HL-60 (cell line): Measurements from ENCODE around the gene RPL35A.

Experiments
- POLR2AphosphoS5 ChIP-seq: IDR thresholded peaks from 2 replicates; pipeline ENCODE4 v1.6.1; 2012; ENCODE audit warnings: low read depth
- TF ChIP-seq, protein P1 (sequence below): IDR thresholded peaks from one replicate; pipeline ENCODE4 v1.5.1; 2011; ENCODE audit warnings: low read length, control low read depth, inconsistent platforms; ENCODE audit not compliant: insufficient read depth

DNA sequence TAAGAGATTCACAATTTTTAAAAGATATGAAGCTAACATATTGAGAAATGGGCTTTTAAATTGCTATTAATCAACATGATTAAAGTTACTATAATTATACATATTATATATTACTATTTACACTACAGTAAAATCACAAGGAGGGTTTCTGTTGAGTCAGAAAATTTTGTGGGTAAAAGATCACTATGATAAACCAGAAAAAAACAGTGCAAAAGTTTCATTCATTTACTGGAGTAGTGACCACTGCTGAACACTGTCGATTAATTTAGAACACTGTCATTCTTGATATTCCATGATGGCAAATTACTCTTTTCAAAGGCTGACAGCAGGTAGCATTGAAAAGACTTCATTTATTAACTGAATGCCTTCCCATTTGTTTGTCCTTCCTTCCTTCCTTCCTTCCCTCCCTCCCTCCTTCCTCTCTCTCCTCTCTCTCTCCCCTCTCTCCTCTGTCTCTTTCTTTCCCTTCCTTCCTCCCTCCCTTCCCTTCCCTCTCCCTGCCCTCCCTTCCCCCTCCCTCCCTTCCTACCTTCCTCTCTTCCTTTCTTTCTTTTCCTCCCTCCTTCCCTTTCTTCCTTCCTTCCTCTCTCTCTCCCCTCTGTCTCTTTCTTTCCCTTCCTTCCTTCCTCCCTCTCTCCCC lies 9.1 kb upstream of the RPL35A start:
- TF ChIP-seq, protein P1, sequence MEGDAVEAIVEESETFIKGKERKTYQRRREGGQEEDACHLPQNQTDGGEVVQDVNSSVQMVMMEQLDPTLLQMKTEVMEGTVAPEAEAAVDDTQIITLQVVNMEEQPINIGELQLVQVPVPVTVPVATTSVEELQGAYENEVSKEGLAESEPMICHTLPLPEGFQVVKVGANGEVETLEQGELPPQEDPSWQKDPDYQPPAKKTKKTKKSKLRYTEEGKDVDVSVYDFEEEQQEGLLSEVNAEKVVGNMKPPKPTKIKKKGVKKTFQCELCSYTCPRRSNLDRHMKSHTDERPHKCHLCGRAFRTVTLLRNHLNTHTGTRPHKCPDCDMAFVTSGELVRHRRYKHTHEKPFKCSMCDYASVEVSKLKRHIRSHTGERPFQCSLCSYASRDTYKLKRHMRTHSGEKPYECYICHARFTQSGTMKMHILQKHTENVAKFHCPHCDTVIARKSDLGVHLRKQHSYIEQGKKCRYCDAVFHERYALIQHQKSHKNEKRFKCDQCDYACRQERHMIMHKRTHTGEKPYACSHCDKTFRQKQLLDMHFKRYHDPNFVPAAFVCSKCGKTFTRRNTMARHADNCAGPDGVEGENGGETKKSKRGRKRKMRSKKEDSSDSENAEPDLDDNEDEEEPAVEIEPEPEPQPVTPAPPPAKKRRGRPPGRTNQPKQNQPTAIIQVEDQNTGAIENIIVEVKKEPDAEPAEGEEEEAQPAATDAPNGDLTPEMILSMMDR: no peak
- TF ChIP-seq POLR2AphosphoS5: no peak
